ACC112 (cell line): ENCODE results near the gene SEL1L3.

Source experiments
- H2AFZ ChIP-seq: fragments of 200-600 bp; sonication (generic); one replicate; pipeline ENCODE4 v1.6.0; 2017; ENCODE audit warnings: antibody characterized with exemption, low read length; ENCODE audit not compliant: unreplicated experiment
- H3K27ac ChIP-seq: fragments of 200-600 bp; sonication (generic); 2 replicates; pipeline ENCODE4 v1.5.1; 2014; ENCODE audit warnings: low read depth, mild to moderate bottlenecking, antibody characterized with exemption, low read length, moderate library complexity
- H3K27me3 ChIP-seq: fragments of 200-600 bp; sonication (generic); 2 replicates; pipeline ENCODE4 v1.6.1; 2014; ENCODE audit warnings: mild to moderate bottlenecking, antibody characterized with exemption, low read length, moderate library complexity, mixed read lengths; ENCODE audit not compliant: insufficient read depth
- H3K36me3 ChIP-seq: fragments of 200-600 bp; sonication (generic); 2 replicates; pipeline ENCODE4 v1.6.1; 2016; ENCODE audit warnings: mild to moderate bottlenecking, antibody characterized with exemption, low read length, moderate library complexity, mixed read lengths; ENCODE audit not compliant: insufficient read depth
- H3K4me1 ChIP-seq: fragments of 200-600 bp; sonication (generic); one replicate; pipeline ENCODE4 v1.6.1; 2016; ENCODE audit warnings: low read length, mixed read lengths; ENCODE audit not compliant: insufficient read depth, unreplicated experiment, control insufficient read depth
- H3K4me3 ChIP-seq: fragments of 200-600 bp; sonication (generic); 2 replicates; pipeline ENCODE4 v1.5.1; 2014; ENCODE audit warnings: mild to moderate bottlenecking, low read depth, low read length
- H3K79me2 ChIP-seq: fragments of 200-600 bp; sonication (generic); one replicate; pipeline ENCODE4 v1.6.0; 2016; ENCODE audit warnings: low read length; ENCODE audit not compliant: control insufficient read depth, unreplicated experiment, insufficient read depth

The SEL1L3 gene

GRCh38 chr4:25710637-25711036, 152.2 kb downstream of the SEL1L3 start:
- H2AFZ ChIP-seq, result no peak overlapping the region
- H3K4me3 ChIP-seq, result no peak overlapping the region
- H3K36me3 ChIP-seq, result no peaks in the 10 kb centered on the region
- no peaks in the 10 kb centered on the region for H3K79me2 ChIP-seq
- H3K27ac ChIP-seq, result no peak overlapping the region
- no peaks in the 10 kb centered on the region for H3K4me1 ChIP-seq
- no peaks in the 10 kb centered on the region for H3K27me3 ChIP-seq

GRCh38 chr4:25704516-25704915, 158.3 kb downstream of the SEL1L3 start:
- Histone ChIP-seq H2AFZ (no peak overlapping the region), H3K4me3 (no peak overlapping the region), H3K4me1 (no peaks in the 10 kb centered on the region), H3K27me3 (no peaks in the 10 kb centered on the region), H3K36me3 (no peaks in the 10 kb centered on the region), H3K27ac (no peak overlapping the region), H3K79me2 (no peaks in the 10 kb centered on the region)

GRCh38 chr4:25703731-25704388, 158.9 kb downstream of the SEL1L3 start:
- H3K4me1 ChIP-seq, result no peaks in the 10 kb centered on the region
- 0 out of 2 replicates have a peak, but pooled peaks cover under 1% of the 10 kb centered on the region for H3K27me3 ChIP-seq
- no peak overlapping the region for H3K27ac ChIP-seq
- no peaks in the 10 kb centered on the region for H3K36me3 ChIP-seq
- H3K4me3 ChIP-seq, result no peak overlapping the region
- no peak overlapping the region for H2AFZ ChIP-seq
- H3K79me2 ChIP-seq, result no peaks in the 10 kb centered on the region

- Histone ChIP-seq H2AFZ (no peak overlapping the region), H3K27ac (no peak overlapping the region), H3K79me2 (no peaks in the 10 kb centered on the region), H3K4me1 (no peaks in the 10 kb centered on the region), H3K27me3 (0 out of 2 replicates have a peak, but pooled peaks cover 3% of the 10 kb centered on the region), H3K4me3 (no peak overlapping the region), H3K36me3 (no peaks in the 10 kb centered on the region)
These were observed 159.9 kb downstream of the SEL1L3 start for GRCh38 chr4:25702848-25703247.

GRCh38 chr4:25700661-25701060, 162.1 kb downstream of the SEL1L3 start:
- Histone ChIP-seq H3K4me3 (no peak overlapping the region), H3K36me3 (no peaks in the 10 kb centered on the region), H3K27ac (no peak overlapping the region), H3K79me2 (no peaks in the 10 kb centered on the region), H3K27me3 (0 out of 2 replicates have a peak, but pooled peaks cover 3% of the 10 kb centered on the region), H3K4me1 (no peaks in the 10 kb centered on the region), H2AFZ (no peak overlapping the region)

- H3K36me3 ChIP-seq, result no peaks in the 10 kb centered on the region
- no peak overlapping the region for H2AFZ ChIP-seq
- no peak overlapping the region for H3K4me3 ChIP-seq
- H3K27me3 ChIP-seq, result 0 out of 2 replicates have a peak, but pooled peaks cover 3% of the 10 kb centered on the region
- peaks cover 8% of the 10 kb centered on the region for H3K4me1 ChIP-seq
- H3K79me2 ChIP-seq, result no peaks in the 10 kb centered on the region
- no peak overlapping the region for H3K27ac ChIP-seq
These were observed 165.3 kb downstream of the SEL1L3 start for GRCh38 chr4:25697516-25697915.
